ENCODE measurements around the gene ANTXRL.
"Not testable (repeated sequence)": the region's sequence is repeated elsewhere in the genome, so short reads cannot be mapped to it uniquely, and the experiment has no call there.

The ANTXRL gene

DNA sequence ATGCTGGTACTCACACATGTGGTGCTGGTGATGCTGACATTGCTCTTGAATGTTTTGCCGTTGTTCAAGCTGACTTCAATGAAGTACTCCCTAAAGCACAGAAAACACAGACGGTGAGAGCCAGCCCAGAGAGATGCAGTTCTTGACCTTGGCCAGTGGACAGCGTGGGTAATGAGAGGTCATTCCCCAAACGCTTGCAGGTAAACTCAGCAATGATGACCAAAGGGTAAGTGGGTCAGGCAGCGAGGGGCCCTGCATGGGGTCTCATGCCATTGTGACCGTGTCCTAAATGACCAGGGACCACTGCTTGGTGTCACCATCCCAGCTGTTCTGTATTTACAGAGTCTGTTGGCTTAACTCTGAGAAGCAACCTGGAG is 32.8 kb upstream of the ANTXRL start:
- FAIRE-seq (no peak), DNase-seq (ENCODE audit: insufficient read length, low spot score) (no peak)
- TF ChIP-seq SPI1 (IDR thresholded peaks at IDR 0.05; ENCODE audit: low read depth, low read length): no peak

DNA sequence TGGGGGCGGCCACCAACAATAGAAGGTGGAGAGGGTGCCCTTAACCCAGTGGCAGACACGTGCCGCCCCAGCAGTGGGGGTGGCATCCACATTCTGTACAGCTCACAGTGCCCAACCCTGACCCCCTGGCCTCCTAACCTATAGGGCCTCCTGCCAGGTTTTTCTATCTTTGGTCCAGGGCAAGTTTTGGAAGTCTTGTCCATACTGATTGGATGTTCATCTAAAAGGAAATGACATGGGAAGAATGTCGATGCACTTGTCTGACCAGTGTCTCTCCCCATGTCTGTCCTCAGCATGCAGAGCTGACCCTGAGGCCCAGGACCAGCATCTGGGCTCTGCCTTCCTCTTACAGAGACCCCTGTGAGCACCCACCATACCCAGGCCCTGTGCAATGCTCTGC is 32.3 kb upstream of the ANTXRL start:
- DNase-seq (ENCODE audit: insufficient read length, low spot score): no peak
- TF ChIP-seq PAX5 (IDR thresholded peaks at IDR 0.05; ENCODE audit: insufficient read depth, low read length, severe bottlenecking) (no peak), POU2F2 (IDR thresholded peaks at IDR 0.05; ENCODE audit: low read depth, low read length) (no peak), POLR2A (IDR thresholded peaks at IDR 0.05; ENCODE audit: low read depth, low read length) (no peak), POLR2AphosphoS5 (IDR thresholded peaks at IDR 0.05; ENCODE audit: low read depth, low read length) (no peak), TAF1 (IDR thresholded peaks at IDR 0.05; ENCODE audit: low read depth, low read length) (no peak), SPI1 (IDR thresholded peaks at IDR 0.05; ENCODE audit: low read depth, low read length) (no peak)
- FAIRE-seq: no peak

DNA sequence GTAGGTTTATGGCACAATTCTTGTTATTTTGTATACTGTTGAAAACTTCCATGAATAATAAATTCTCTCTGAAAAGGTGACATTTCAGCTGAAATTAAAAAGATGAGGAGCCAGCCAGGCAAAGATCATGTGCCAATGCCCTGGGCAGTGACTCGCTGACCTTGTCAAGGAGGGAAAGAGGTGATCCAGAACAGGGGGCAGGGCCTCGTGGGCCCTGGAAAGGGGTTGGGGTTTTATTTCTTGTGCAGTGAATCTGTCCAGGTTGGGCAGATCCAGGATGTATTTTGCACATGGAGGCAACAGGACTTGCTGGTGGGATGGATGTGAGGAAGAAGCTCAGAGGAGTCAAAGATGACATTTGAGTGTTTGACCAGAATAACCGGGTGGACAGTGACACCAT is 31.6 kb upstream of the ANTXRL start:
- FAIRE-seq; DNase-seq (ENCODE audit: insufficient read length, low spot score): not testable (repeated sequence)

DNA sequence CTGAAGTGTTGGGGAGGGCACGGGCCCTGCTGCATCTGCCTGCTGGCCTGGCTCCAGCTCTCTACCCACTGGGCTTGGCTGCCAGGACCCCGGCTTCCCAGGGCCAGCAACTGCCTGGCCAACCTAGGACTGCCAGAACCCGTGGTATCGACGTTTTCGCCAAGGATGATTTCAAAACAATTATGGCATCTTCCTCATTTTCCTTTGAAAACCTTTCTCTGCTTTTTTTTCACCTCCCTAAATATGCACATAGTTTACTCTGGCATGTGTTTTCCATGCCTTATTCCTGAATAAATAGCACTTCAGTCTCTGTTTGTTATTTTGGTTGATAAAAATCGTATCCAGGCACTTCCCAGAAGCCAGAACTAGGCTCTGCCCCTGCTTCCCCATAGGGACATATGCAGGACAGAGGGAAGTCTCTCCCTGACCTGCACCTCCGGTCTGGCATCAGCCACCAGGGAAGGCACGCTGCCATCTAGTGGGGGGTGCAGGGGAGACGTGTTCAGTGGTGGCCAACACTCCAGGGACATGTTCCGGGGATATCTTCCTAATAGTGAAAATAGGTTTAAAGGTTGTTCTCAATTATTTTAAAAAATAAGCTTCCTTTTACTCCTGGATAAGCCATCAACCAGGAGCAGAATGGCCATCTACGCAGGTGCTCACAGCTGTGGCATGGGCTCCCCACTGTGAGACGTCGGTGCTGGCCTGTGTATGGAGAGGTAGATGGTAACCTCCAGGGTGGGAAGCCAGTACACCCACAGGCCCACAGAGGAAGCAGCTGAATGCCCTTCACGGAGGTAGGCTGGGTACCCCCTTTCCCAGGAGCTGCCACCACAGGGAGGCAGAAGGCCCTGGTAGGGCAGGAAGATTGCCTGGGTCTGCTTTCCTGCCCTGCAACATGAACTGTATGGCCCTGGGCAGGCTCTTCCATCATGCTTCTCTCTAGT is 30.7 kb upstream of the ANTXRL start:
- TF ChIP-seq PAX5 (IDR thresholded peaks at IDR 0.05; ENCODE audit: insufficient read depth, low read length, severe bottlenecking): no peak
- no peak for TF ChIP-seq SPI1 (IDR thresholded peaks at IDR 0.05; ENCODE audit: low read depth, low read length)
- TF ChIP-seq TAF1 (IDR thresholded peaks at IDR 0.05; ENCODE audit: low read depth, low read length): no peak
- FAIRE-seq (no peak), DNase-seq (ENCODE audit: insufficient read length, low spot score) (peak; percentile 38)

DNA sequence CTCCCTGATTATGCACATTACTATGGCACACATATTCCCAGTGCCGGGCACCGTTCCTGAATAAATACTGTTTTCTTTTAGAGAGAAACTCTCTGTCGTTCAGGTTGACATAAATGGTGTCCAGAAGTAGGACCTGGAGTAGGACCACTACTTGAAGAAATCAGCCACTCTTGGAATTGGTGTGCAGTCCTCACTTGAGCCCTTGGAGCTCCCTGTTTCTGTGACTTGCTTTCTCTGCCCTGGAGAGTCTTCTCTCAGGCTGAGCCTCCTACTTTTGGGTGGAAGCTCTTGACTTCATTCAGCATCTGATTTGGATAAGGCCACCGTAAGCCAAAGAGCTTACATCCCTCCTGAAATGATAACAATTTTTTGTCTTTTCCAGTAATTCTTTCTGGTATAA is 29.7 kb upstream of the ANTXRL start:
- TF ChIP-seq POLR2AphosphoS5 (IDR thresholded peaks at IDR 0.05; ENCODE audit: low read depth, low read length) (no peak), TAF1 (IDR thresholded peaks at IDR 0.05; ENCODE audit: low read depth, low read length) (no peak), POU2F2 (IDR thresholded peaks at IDR 0.05; ENCODE audit: low read depth, low read length) (no peak), POLR2A (IDR thresholded peaks at IDR 0.05; ENCODE audit: low read depth, low read length) (no peak), SPI1 (IDR thresholded peaks at IDR 0.05; ENCODE audit: low read depth, low read length) (no peak), PAX5 (IDR thresholded peaks at IDR 0.05; ENCODE audit: insufficient read depth, low read length, severe bottlenecking) (no peak)
- FAIRE-seq: no peak
- no peak for DNase-seq (ENCODE audit: insufficient read length, low spot score)

DNA sequence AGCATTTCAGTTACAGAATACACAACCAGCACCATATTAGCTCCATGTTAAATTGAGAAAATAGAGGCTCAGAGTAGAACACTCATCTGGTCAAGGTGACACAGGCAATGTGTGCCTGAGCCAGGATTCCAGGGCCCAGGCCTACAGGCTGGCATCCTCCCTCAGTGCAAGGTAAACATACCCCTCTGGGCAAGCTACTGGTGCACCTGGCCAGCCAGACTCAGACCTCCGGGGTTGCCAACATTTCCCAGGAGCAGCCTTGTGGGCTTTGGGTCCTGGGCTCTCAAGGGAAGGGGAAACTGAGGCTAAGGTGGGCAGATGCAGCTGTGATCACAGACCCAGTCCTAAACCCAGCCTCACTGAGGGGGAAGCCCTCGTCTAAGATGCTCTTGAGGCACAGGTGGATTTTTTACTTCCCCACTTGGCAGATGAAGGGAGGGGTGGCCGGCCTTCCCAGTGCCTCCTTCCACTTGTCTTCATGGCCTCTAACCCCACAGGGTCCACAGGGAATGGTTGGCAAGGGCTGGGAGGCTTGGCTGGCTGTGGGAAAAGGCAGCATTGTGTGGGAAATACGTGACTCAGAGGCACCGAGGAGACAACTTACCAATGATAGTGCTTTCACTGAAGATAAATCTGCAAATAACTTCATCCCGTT is 23.8 kb upstream of the ANTXRL start:
- DNase-seq (ENCODE audit: insufficient read length, low spot score); FAIRE-seq: not testable (repeated sequence)

DNA sequence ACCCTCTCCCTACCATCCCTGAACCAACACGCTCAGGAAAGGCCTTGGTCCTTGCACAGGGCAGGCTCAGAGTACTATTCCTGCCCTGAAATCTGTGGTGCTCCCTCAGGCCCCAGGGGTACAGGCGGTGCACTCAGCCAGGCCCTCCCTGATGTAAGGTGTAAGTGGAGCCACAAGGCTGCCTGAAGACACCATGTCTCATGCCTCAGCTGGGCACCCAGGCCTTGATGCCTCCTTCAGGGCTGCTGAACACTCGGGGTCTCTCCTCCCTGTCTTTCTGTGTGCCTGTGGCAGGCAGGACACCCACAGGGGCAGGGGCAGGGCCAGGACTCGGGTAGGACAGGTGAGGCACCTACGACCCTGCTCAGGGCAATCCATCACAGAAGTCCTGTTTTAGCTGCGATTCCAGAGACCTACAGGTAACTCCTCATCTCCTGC is 22.9 kb upstream of the ANTXRL start:
- FAIRE-seq: no peak
- no peak for DNase-seq (ENCODE audit: insufficient read length, low spot score)
- TF ChIP-seq POU2F2 (IDR thresholded peaks at IDR 0.05; ENCODE audit: low read depth, low read length) (no peak), POLR2A (IDR thresholded peaks at IDR 0.05; ENCODE audit: low read depth, low read length) (no peak), TAF1 (IDR thresholded peaks at IDR 0.05; ENCODE audit: low read depth, low read length) (no peak), PAX5 (IDR thresholded peaks at IDR 0.05; ENCODE audit: insufficient read depth, low read length, severe bottlenecking) (no peak), POLR2AphosphoS5 (IDR thresholded peaks at IDR 0.05; ENCODE audit: low read depth, low read length) (no peak), SPI1 (IDR thresholded peaks at IDR 0.05; ENCODE audit: low read depth, low read length) (no peak)

DNA sequence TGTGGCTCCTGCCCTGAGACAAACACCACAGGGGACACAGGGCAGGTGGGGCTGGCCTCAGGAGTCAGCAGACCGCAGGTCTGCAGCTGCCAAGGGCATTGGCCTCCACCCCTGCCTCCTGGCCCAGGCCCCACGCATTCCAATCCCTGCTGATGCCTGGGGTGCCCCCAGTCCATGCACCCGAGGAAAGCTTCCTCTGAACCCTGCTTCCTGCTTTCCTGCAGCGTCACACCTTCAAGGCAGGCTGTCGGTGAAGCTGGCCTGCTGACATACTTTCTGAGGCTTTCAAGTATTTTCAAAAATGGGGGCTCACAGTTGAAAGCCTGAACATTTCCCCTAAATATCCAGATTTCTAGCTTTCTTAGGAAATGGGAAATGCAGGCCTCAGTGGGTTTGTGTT is 22.5 kb upstream of the ANTXRL start:
- DNase-seq (ENCODE audit: insufficient read length, low spot score) (no peak), FAIRE-seq (no peak)
- TF ChIP-seq POLR2AphosphoS5 (IDR thresholded peaks at IDR 0.05; ENCODE audit: low read depth, low read length): no peak
- TF ChIP-seq SPI1 (IDR thresholded peaks at IDR 0.05; ENCODE audit: low read depth, low read length): no peak
- no peak for TF ChIP-seq POU2F2 (IDR thresholded peaks at IDR 0.05; ENCODE audit: low read depth, low read length)
- TF ChIP-seq TAF1 (IDR thresholded peaks at IDR 0.05; ENCODE audit: low read depth, low read length): no peak
- TF ChIP-seq POLR2A (IDR thresholded peaks at IDR 0.05; ENCODE audit: low read depth, low read length): no peak
- TF ChIP-seq PAX5 (IDR thresholded peaks at IDR 0.05; ENCODE audit: insufficient read depth, low read length, severe bottlenecking): no peak

DNA sequence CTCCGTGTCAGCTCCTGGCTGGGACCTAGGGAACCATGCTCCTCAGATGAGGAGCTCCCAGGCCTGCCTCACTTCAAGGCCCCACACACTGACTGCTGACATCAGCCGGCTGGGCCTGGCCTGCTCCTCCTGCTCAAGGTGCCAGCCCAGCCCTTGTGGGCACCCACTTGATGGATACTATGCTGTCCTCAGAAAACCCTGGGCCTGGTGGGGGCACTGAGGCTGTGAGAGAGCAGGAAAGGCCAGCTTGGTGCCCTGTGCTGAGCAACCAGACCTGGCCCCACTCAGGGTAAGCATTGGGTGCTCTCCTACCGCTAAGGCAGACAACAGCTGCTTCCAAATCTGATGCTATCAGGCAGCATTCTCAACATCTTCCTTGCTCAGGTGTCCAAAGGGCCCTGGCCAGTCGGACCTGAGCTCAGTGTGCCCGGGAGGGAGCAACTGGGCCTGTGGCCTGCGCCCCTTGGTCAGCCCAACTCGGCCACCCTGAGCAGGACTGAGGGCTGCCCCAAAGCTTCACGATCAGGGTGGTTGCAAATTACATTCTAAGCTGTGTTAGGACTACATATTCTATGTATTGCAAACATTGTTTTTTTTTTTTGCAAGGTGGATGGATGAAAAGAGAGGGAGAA is 21.9 kb upstream of the ANTXRL start:
- no peak for FAIRE-seq
- no peak for TF ChIP-seq POLR2AphosphoS5 (IDR thresholded peaks at IDR 0.05; ENCODE audit: low read depth, low read length)
- no peak for TF ChIP-seq SPI1 (IDR thresholded peaks at IDR 0.05; ENCODE audit: low read depth, low read length)
- no peak for DNase-seq (ENCODE audit: insufficient read length, low spot score)

DNA sequence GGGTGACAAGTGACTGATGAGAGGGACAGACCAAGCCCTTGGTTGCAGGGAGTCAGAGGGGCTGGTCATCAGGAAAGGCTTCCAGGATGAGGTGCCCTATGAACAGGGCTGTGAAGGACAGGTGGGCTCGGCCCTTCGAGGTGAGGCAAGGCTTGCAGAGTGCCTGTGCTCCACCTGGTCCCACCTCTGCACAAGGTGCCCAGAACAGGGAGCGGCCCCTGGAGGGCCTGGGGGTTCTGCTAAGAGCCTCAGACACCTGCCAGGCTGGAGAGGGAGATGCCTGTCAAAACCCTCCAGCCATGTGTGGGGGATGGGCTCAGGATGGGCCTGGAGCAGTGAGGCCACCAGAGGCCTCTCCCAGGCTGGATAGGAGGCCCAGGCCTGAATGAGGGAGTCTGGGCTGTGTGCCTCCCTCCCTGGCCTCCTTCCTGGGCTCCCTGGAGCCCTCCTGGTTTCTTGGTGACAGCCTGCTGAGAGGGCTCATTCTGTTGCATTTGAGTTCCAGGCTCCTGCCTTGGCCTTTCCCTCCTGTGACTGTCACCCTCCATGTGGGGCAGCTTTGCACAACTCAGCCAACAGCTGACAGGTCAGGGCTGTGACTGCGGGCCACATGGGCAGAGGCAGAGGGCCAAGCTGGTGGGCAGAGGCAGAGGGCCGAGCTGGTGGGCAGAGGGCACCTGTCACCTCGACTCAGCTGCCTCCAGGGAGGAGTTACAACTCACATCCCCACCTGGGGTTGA is 21.1 kb upstream of the ANTXRL start:
- DNase-seq (ENCODE audit: insufficient read length, low spot score); FAIRE-seq: not testable (repeated sequence)
